Stimulated activated CD8-positive, alpha-beta memory T cell treated with anti-CD3 and anti-CD28 coated beads, Interleukin-7, amount 100 ng/mL, for 4 hours (primary cell): Measurements from ENCODE around the gene MS4A13.
"Not testable (repeated sequence)": the region's sequence is repeated elsewhere in the genome, so short reads cannot be mapped to it uniquely, and the experiment has no call there.

Source experiments
- DNase-seq, 2 donors: peaks; one replicate each; pipeline ENCODE4 v3.0.0-alpha.2; 2020; ENCODE audit warnings: low read depth in 2 of 2

Gene MS4A13

GRCh38 chr11:60515144-60515855 is at the start of gene MS4A13:
Gene MS4A13, plus strand, starts transcription at chr11:60515392. Its CDS starts 2,692 bp downstream, at chr11:60518084.
- DNase-seq, result no peak

GRCh38 chr11:60468829-60469228 is 46.4 kb upstream of the MS4A13 start:
- DNase-seq, result no peak

- no peak for DNase-seq
These were observed 45.5 kb upstream of the MS4A13 start for GRCh38 chr11:60469723-60470122.

GRCh38 chr11:60477035-60477445 is 38.2 kb upstream of the MS4A13 start:
- DNase-seq, result no peak

DNA sequence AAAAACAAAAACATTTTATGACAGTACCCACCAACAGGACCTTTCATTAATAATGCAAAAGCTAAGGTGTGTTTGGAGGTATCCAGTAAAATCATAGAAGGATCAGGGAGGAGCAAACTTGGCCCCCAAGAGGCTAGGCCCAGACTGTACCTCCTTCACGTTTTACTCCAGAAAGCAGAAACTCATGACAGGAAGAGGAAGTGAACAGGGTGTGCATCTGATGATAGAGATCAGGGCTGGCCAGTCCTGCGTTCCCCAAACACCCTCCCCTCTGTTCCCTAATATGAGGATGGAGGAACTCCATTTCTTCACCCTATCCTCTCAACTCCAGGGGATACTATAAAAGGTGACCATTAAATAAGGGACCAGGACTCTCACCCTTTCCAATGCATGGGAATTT is 32.8 kb upstream of the MS4A13 start:
- no peak for DNase-seq

- DNase-seq, result no peak
These were observed 29.2 kb upstream of the MS4A13 start for GRCh38 chr11:60485987-60486386.

DNA sequence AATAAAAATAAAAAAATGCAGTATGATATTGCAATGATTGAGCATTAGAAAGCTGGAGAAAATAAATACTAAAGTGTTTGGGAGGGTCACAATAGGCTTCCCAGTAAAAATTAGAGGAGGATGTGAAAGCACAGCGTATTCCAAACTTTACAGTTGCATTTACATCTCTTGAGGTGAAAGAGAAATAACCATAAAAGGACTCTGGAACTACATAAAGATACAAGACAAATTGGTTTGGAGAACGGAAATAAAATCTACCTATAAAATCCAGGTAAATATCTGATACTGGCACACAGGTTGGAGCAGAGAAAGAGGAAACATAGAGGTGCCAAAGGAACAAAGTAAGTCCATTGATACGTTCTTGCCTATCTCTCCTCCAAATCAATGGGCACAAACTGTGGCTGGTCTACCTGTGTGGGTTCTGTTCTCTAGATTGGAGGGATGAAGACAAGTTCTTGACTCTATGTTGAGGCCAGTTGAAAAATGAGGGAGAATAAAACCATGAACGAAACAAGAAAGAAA is 22.6 kb upstream of the MS4A13 start, which contains the start of gene MS4A12:
Gene MS4A12, plus strand, starts transcription at position 291 of the 522 bp plus-strand sequence. CDS start 4,541 bp downstream, outside the sequence.
- DNase-seq, result no peak

DNA sequence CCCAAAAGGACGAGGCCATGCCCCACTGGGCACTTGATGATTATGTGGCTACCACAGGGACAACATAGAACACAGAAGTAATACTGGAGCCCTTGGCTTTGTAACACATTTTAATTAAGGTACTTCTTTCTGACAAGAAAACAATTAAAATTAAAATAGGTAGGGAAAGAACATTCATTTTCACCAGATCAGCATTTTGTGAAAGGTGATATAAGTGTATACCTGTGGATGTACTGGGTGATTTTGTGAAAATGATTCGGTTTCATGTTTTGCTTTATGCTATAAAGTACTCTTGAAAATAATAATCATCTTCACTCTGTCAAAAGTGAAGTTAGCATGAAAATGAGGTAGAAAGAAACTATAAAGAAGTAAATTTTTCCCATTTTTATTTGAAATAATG is 21.7 kb upstream of the MS4A13 start:
- no peak for DNase-seq

GRCh38 chr11:60498399-60498798 is 16.8 kb upstream of the MS4A13 start:
- no peak for DNase-seq

DNA sequence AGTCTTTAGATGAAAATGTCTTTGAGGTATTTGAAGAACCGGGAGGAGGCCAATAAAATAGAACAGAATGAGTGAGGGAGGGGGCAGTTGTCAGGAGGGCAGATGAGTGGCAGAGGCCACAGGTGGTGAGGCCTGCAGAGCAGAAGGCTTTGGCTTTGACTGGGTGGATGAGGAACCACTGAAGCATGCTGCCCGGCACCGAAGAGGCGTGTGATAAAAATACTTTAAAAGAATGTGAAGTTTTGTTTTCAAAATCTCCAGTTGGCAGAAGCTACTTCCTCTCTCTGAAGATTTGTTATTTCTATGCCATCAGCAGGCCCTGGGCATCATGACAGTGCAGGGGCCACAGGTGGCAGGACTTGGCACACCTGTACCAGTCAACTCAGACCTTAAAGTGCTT is 16.3 kb upstream of the MS4A13 start:
- DNase-seq, result no peak

GRCh38 chr11:60500276-60500910 is 14.8 kb upstream of the MS4A13 start:
- DNase-seq, result no peak

DNA sequence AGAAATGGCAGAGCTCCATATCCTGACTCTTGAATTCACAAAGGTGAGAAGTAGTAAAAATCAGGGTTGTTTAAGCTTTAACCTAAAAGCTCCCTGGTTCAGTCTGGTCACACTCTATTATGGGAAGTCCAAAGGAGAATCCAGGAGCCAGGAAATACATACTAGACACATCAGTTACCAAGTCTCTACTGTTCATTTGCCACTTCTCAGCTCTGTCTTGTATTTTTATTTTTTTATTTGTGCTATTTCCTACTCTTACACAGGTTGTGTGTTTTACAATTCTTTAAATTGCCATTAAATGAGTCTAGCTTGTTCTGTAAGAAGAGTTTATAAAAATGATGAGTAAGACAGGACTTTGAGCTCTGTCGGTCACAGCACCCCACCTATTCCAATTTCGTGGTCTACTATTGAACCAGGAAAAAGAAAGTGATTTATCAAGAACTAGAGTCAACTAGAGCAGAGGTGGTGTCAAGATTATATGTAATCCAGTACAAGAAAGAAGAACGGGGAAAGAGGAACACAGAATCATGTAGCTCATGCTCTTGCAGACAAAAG is 12.9 kb upstream of the MS4A13 start:
- no peak for DNase-seq

DNA sequence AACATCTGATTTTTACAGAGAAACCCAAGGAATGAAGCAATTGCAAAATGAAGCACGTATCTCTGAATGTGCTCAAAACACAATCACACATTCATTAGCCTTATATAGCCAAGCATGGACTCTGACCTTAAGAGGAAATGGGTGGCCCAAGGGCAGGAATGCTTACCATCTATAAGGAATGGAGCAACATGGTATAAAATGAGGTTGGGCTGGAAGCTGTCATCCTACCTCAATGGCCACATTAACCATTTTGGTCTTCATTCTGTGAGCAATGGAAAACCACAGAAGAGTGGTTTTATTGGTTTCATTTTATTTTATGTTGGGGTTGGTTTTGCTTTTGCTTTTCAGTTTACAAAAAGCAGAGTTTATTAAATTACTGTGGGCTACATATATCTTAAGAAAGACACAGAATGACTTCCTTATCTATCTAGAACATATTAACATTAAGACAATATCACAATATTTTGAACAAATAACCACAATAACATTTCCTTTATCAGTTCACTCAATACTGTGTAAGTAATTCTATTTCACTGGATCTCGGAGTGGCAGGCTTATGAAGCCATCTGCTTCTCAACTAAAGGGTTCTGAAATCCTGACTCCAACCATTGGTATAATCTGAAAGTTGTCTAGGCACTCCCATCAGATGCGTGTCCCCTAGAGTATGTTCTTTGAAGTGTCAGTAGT is 10.8 kb upstream of the MS4A13 start:
- DNase-seq, result no peak

- DNase-seq, result not testable (repeated sequence)
These were observed 5.6 kb upstream of the MS4A13 start for GRCh38 chr11:60509609-60510008.

- not testable (repeated sequence) for DNase-seq
These were observed 5.0 kb upstream of the MS4A13 start for GRCh38 chr11:60510209-60510608.

DNA sequence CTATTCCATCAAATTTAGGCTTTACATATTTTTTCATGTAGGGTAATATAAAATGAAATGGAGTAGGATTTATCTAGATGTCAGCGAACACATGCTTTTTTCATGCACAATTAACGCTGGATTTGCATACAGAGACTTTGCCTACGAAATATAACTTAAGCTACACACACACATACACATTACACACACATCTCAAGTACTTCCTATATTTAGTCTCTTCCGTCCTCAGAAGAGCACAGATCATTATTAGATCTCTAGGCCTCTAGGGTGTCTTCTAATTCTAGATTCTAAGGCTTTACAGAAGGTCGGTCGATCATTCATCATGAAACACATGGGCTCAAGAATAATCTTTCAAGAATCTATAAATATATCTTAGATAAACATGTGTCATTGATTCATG is 3.8 kb upstream of the MS4A13 start:
- DNase-seq, result no peak

GRCh38 chr11:60512651-60513225 is 2.5 kb upstream of the MS4A13 start:
- DNase-seq, result no peak

DNA sequence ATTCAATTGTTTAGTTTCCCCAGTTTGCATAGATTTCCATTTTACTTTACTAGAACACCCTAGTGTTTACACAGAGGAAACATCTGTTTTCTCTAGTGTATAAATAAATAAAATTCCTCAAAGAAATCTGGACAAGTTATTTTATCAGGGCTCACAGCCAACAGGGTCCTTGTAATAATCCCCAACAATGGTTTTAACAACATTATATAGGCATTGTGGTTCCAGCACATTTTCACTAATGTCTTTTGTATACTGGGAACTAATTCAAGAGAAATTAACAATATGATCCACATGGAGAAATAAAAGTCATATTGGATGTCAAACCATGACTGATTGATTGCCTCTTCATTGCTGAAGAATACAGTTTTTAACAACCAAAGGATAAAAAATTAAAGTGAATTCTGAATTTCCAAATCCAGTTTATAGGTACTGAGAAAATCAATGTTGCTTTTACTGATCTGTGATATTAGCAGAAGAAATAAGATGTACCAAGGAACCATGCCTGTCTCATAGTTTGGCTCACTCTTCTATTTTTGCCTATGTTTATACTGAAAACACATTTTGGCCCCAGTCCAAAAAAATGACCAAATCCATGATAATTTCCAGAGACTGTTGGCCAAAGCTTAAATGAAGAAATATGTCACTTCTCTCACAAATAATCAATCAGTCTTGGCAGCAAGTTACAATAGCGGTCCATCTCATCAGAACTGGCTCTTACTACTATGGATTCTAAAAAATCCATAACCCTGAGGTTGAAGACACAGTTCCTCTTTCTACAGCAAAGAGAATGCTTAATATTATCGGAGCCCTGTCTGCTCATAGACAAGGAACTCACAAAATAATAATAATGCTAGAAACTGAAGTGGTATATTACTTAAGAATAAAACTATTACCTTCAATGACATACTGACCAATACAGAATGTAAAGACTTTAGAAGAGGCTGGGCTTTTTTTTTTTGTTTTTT is 1.4 kb upstream of the MS4A13 start:
- no peak for DNase-seq

DNA sequence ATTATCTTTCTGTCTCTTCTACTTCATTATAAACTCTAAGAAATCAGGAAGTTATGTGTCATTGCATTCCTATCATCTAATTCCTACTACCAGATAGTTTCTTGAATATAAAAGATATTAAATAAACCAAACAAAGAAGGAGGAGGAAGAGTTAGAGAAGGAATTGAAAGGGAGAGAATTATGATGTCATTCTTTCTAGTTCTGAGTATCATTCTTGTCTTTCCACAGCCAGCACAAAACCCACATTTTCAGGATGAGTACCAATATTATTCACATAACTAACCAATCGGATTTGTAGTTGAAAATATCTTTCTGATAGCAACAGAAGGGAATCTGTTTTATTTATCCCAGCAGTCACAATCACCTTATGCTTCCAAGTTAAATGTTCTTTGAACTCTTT is 13.3 kb downstream of the MS4A13 start:
- DNase-seq, result no peak

GRCh38 chr11:60528934-60529333 is 13.7 kb downstream of the MS4A13 start:
- no peak for DNase-seq
